Hepatocyte (in vitro differentiated cells): Measurements from ENCODE around the gene OBSCN.

Source experiments
- CTCF ChIP-seq: fragments of 200-600 bp; sonication (generic); IDR thresholded peaks from 2 replicates; pipeline ENCODE4 v1.5.1; 2016; ENCODE audit warnings: antibody characterized with exemption, mild to moderate bottlenecking; ENCODE audit not compliant: poor library complexity
- EZH2 ChIP-seq: fragments of 200-600 bp; sonication (generic); IDR thresholded peaks from 2 replicates; pipeline ENCODE4 v1.6.1; 2016; ENCODE audit warnings: antibody characterized with exemption, mild to moderate bottlenecking, borderline replicate concordance
- EZH2phosphoT487 ChIP-seq: fragments of 200-600 bp; sonication (generic); IDR thresholded peaks from one replicate; pipeline ENCODE4 v1.6.1; 2018; ENCODE audit warnings: antibody characterized with exemption, mild to moderate bottlenecking, low read depth, moderate library complexity; ENCODE audit not compliant: unreplicated experiment, severe bottlenecking

GRCh38 chr1:228424685-228425660 is 217.1 kb downstream of the OBSCN start:
- no peak for TF ChIP-seq CTCF
- no peak for TF ChIP-seq EZH2
- TF ChIP-seq EZH2phosphoT487: no peak
